GM19452 (cell line): ENCODE data around the gene MIEN1.
"Not testable (repeated sequence)": the region's sequence is repeated elsewhere in the genome, so short reads cannot be mapped to it uniquely, and the experiment has no call there.

Experiments used
- ATAC-seq: cut with Tn5 transposase; IDR thresholded peaks from one replicate; pipeline ENCODE4 v1.9.1; 2021; ENCODE audit not compliant: unreplicated experiment

Gene MIEN1

GRCh38 chr17:39742126-39742855, 12.0 kb upstream of the MIEN1 start:
- no peak for ATAC-seq

GRCh38 chr17:39740357-39741111, 10.2 kb upstream of the MIEN1 start:
- no peak for ATAC-seq

- ATAC-seq = no peak
Observed at GRCh38 chr17:39739885-39740356, 9.6 kb upstream of the MIEN1 start.

- no peak for ATAC-seq
Observed at GRCh38 chr17:39738983-39739884, 8.9 kb upstream of the MIEN1 start.

GRCh38 chr17:39738568-39738901, 8.2 kb upstream of the MIEN1 start:
- no peak for ATAC-seq

- ATAC-seq = no peak
Observed at GRCh38 chr17:39737760-39738567, 7.6 kb upstream of the MIEN1 start, which contains the start of gene GRB7. Gene GRB7 (plus strand): TSS chr17:39737938. CDS start chr17:39742302, 4,364 bp downstream.

GRCh38 chr17:39737206-39737759, 7.0 kb upstream of the MIEN1 start:
- no peak for ATAC-seq

GRCh38 chr17:39736319-39737165, 6.2 kb upstream of the MIEN1 start:
- no peak for ATAC-seq

- ATAC-seq = no peak
Observed at GRCh38 chr17:39735882-39736281, 5.5 kb upstream of the MIEN1 start.

GRCh38 chr17:39732586-39732985, 2.3 kb upstream of the MIEN1 start:
- no peak for ATAC-seq

GRCh38 chr17:39729280-39729851, 966 bp downstream of the MIEN1 start:
- ATAC-seq = no peak

GRCh38 chr17:39727556-39727955, 2.8 kb downstream of the MIEN1 start:
- no peak for ATAC-seq

- no peak for ATAC-seq
Observed at GRCh38 chr17:39726617-39727016, 3.7 kb downstream of the MIEN1 start.

- ATAC-seq = not testable (repeated sequence)
Observed at GRCh38 chr17:39725923-39726322, 4.4 kb downstream of the MIEN1 start.

- ATAC-seq = no peak
Observed at GRCh38 chr17:39724731-39725130, 5.6 kb downstream of the MIEN1 start.

GRCh38 chr17:39722965-39723848, 7.1 kb downstream of the MIEN1 start:
- ATAC-seq = no peak

- ATAC-seq = no peak
Observed at GRCh38 chr17:39722104-39722503, 8.2 kb downstream of the MIEN1 start.
